Bronchial epithelial cell (primary cell): Measurements from ENCODE around the gene TOGARAM2. TPM values are rescaled to one million over a fixed set of nuclear protein-coding genes. Genes with fewer than 3 reads are reported as not detected.

Experiments
- DNase-seq: peaks from one replicate; pipeline ENCODE4 v3.0.0-alpha.2; 2010; ENCODE audit warnings: low read depth
- FAIRE-seq: peaks from 2 replicates; lab custom pipeline; 2011; peaks lifted over from hg19 to GRCh38; lab: Jason Lieb, UNC
- H3K27me3 ChIP-seq: 2 replicates; pipeline ENCODE4 v1.5.1; 2011; ENCODE audit warnings: low read length; ENCODE audit not compliant: control insufficient read depth, insufficient read depth
- H3K36me3 ChIP-seq: 2 replicates; pipeline ENCODE4 v1.5.1; 2011; ENCODE audit warnings: low read length; ENCODE audit not compliant: control insufficient read depth, insufficient read depth
- H3K4me3 ChIP-seq: 2 replicates; pipeline ENCODE4 v1.5.1; 2011; ENCODE audit warnings: mild to moderate bottlenecking, low read depth, low read length, control low read depth
- CTCF ChIP-seq: IDR thresholded peaks from 2 replicates; pipeline ENCODE4 v1.5.1; 2011; ENCODE audit warnings: mild to moderate bottlenecking, moderate library complexity, low read length, control low read depth, inconsistent platforms; ENCODE audit not compliant: insufficient read depth, severe bottlenecking
- total RNA-seq: library from RNA; depleted of rRNA; stranded (reverse); fragments of >200 nt; gene quantifications from 2 replicates; pipeline ENCODE4 v1.2.1, GENCODE V29; 2014

The TOGARAM2 gene
- total RNA-seq, 1 donor from 2014 or later: not detected

GRCh38 chr2:29073933-29074332, 92.8 kb downstream of the TOGARAM2 start:
- FAIRE-seq (peak; percentile 32), DNase-seq (no peak)
- no peak overlapping the region for H3K4me3 ChIP-seq
- H3K27me3 ChIP-seq: no peaks in the 10 kb centered on the region
- TF ChIP-seq CTCF: no peak
- H3K36me3 ChIP-seq: no peaks in the 10 kb centered on the region

- DNase-seq (no peak), FAIRE-seq (peak; percentile 18)
- Histone ChIP-seq H3K27me3 (no peaks in the 10 kb centered on the region), H3K4me3 (no peak within 1 kb of the TSS), H3K36me3 (no peaks in the 10 kb centered on the region)
- TF ChIP-seq CTCF: no peak
Observed at GRCh38 chr2:29074411-29074810, 93.3 kb downstream of the TOGARAM2 start, which contains the start of gene PCARE. PCARE (minus strand) TSS chr2:29074523; CDS start chr2:29074261, 262 bp downstream.

GRCh38 chr2:29075894-29076705, 95.0 kb downstream of the TOGARAM2 start:
- Histone ChIP-seq H3K36me3 (no peaks in the 10 kb centered on the region), H3K27me3 (no peaks in the 10 kb centered on the region), H3K4me3 (no peak overlapping the region)
- DNase-seq (peak; percentile 12), FAIRE-seq (no peak)
- TF ChIP-seq CTCF: no peak

GRCh38 chr2:29079887-29080286, 98.8 kb downstream of the TOGARAM2 start:
- no peak for FAIRE-seq
- Histone ChIP-seq H3K4me3 (no peak overlapping the region), H3K27me3 (no peaks in the 10 kb centered on the region), H3K36me3 (no peaks in the 10 kb centered on the region)
- DNase-seq: no peak
- no peak for TF ChIP-seq CTCF

GRCh38 chr2:29080886-29081743, 100.0 kb downstream of the TOGARAM2 start:
- DNase-seq (peak; percentile 64), FAIRE-seq (no peak)
- no peak for TF ChIP-seq CTCF

More at GRCh38 chr2:29080886-29081743, 100.0 kb downstream of the TOGARAM2 start:
- H3K4me3 ChIP-seq: no peak overlapping the region
- H3K36me3 ChIP-seq: no peaks in the 10 kb centered on the region
- no peaks in the 10 kb centered on the region for H3K27me3 ChIP-seq
